H1 (cell line): ENCODE results near the gene NRXN3. TPM values are rescaled to one million over a fixed set of nuclear protein-coding genes. Genes with fewer than 3 reads are reported as not detected.

Experiments used
- CTCF ChIA-PET: fragments of 300-600 bp; sonication (Branson Sonifier 250); formaldehyde crosslinking; loops from one replicate; lab custom pipeline; 2021; ENCODE audit not compliant: partially characterized antibody; lab: Charles Lee
- POLR2A ChIA-PET: fragments of 300-600 bp; sonication (Branson Sonifier 250); formaldehyde crosslinking; loops from one replicate; lab custom pipeline; 2021; ENCODE audit warnings: inconsistent platforms; ENCODE audit not compliant: partially characterized antibody; lab: Charles Lee
- DNase-seq, 2 experiments: peaks; one replicate each; pipeline versions ENCODE4 v3.0.0 to v3.0.0-alpha.2; 2010 to 2022; ENCODE audit warnings: low spot score in 2 of 2, low read depth in 1 of 2, mixed read lengths in 1 of 2
- FAIRE-seq: peaks from 2 replicates; lab custom pipeline; 2011; peaks lifted over from hg19 to GRCh38; lab: Jason Lieb, UNC
- H2AFZ ChIP-seq: 2 replicates; pipeline ENCODE4 v1.8.1; 2012; ENCODE audit warnings: low read length, inconsistent platforms
- H2AK5ac ChIP-seq: 2 replicates; pipeline ENCODE4 v1.6.1; 2013; ENCODE audit warnings: low read depth, low read length
- H2BK120ac ChIP-seq: replicated peaks from 2 replicates; pipeline ENCODE3; 2013; ENCODE audit warnings: low read depth, low read length, inconsistent platforms
- H2BK12ac ChIP-seq: 2 replicates; pipeline ENCODE4 v1.6.1; 2013; ENCODE audit warnings: low read depth, low read length
- H2BK15ac ChIP-seq: 2 replicates; pipeline ENCODE4 v1.6.1; 2013; ENCODE audit warnings: low read length
- H2BK20ac ChIP-seq: 2 replicates; pipeline ENCODE4 v1.6.1; 2013; ENCODE audit warnings: low read length
- H2BK5ac ChIP-seq: 2 replicates; pipeline ENCODE4 v1.6.1; 2013; ENCODE audit warnings: low read depth, low read length
- H3K14ac ChIP-seq: 2 replicates; pipeline ENCODE4 v1.6.1; 2013; ENCODE audit warnings: inconsistent platforms; ENCODE audit not compliant: insufficient read length
- H3K18ac ChIP-seq: 2 replicates; pipeline ENCODE4 v1.6.1; 2013; ENCODE audit warnings: low read length; ENCODE audit errors: extremely low read depth
- H3K23ac ChIP-seq: 2 replicates; pipeline ENCODE4 v1.6.1; 2013; ENCODE audit warnings: inconsistent platforms; ENCODE audit not compliant: insufficient read length
- H3K23me2 ChIP-seq: 2 replicates; pipeline ENCODE4 v1.6.1; 2013; ENCODE audit warnings: low read depth, low read length
- H3K27ac ChIP-seq: 2 replicates; pipeline ENCODE4 v1.6.1; 2011; ENCODE audit warnings: low read depth, low read length, inconsistent platforms
- H3K27me3 ChIP-seq, 4 experiments: replicated peaks in 1 of 4; 1 replicate in 1 of 4; 2 replicates in 3 of 4; pipeline versions ENCODE4 v1.6.1 to v1.8.1; 2011 to 2013; ENCODE audit warnings: low read length in 3 of 4, mild to moderate bottlenecking in 3 of 4, inconsistent platforms in 2 of 4, mixed read lengths in 2 of 4, moderate library complexity in 1 of 4; ENCODE audit not compliant: control insufficient read depth in 3 of 4, insufficient read depth in 3 of 4; ENCODE audit errors: extremely low read depth in 1 of 4
- H3K36me3 ChIP-seq, 4 experiments: 2 replicates each; pipeline versions ENCODE4 v1.6.1 to v1.8.1; 2011 to 2013; ENCODE audit warnings: mild to moderate bottlenecking in 4 of 4, low read length in 3 of 4, moderate library complexity in 2 of 4, control low read depth in 1 of 4, inconsistent platforms in 1 of 4; ENCODE audit not compliant: insufficient read depth in 4 of 4, control insufficient read depth in 2 of 4
- H3K4ac ChIP-seq: replicated peaks from 2 replicates; pipeline ENCODE3; 2013; ENCODE audit warnings: low read length, low read depth, mixed read lengths, inconsistent platforms; ENCODE audit not compliant: insufficient read length
- H3K4me1 ChIP-seq, 4 experiments: replicated peaks in 1 of 4; 1 replicate in 1 of 4; 2 replicates in 3 of 4; pipeline versions ENCODE4 v1.6.1 to v1.8.1; 2011 to 2013; ENCODE audit warnings: low read length in 3 of 4, inconsistent platforms in 2 of 4, mixed read lengths in 1 of 4; ENCODE audit not compliant: insufficient read depth in 4 of 4, control insufficient read depth in 3 of 4
- H3K4me2 ChIP-seq, 2 experiments: 2 replicates each; pipeline versions ENCODE4 v1.6.1 to v1.8.1; 2011 to 2013; ENCODE audit warnings: low read depth in 2 of 2, low read length in 2 of 2, control low read depth in 1 of 2, inconsistent platforms in 1 of 2, mild to moderate bottlenecking in 1 of 2; ENCODE audit not compliant: insufficient read depth in 1 of 2
- H3K4me3 ChIP-seq, 4 experiments: fragments of 200-600, 300-600 bp in 1 of 4; sonication (generic), shearing (Covaris generic), sonication (Bioruptor Twin) in 1 of 4; 2 replicates each; pipeline versions ENCODE4 v1.5.1 to v1.8.1; 2011 to 2016; ENCODE audit warnings: low read length in 4 of 4, low read depth in 3 of 4, control low read depth in 2 of 4, inconsistent platforms in 2 of 4, mild to moderate bottlenecking in 2 of 4, mixed read lengths in 1 of 4, moderate library complexity in 1 of 4; ENCODE audit not compliant: insufficient read depth in 2 of 4; ENCODE audit errors: extremely low read depth in 1 of 4
- H3K56ac ChIP-seq: replicated peaks from 2 replicates; pipeline ENCODE3; 2013; ENCODE audit warnings: low read depth, mild to moderate bottlenecking, mixed read lengths, low read length, inconsistent platforms; ENCODE audit not compliant: insufficient read length
- H3K79me1 ChIP-seq: 2 replicates; pipeline ENCODE4 v1.6.1; 2013; ENCODE audit warnings: low read depth, low read length, control low read depth
- H3K79me2 ChIP-seq, 2 experiments: 2 replicates each; pipeline versions ENCODE4 v1.6.1 to v1.8.1; 2012 to 2013; ENCODE audit warnings: low read length in 2 of 2, mild to moderate bottlenecking in 2 of 2, inconsistent platforms in 1 of 2; ENCODE audit not compliant: insufficient read depth in 2 of 2, control insufficient read depth in 1 of 2
- H3K9ac ChIP-seq, 4 experiments: replicated peaks in 1 of 4; 1 replicate in 1 of 4; 2 replicates in 3 of 4; pipeline versions ENCODE4 v1.6.1 to v1.8.1; 2011 to 2013; ENCODE audit warnings: low read depth in 3 of 4, low read length in 3 of 4, control low read depth in 2 of 4, mild to moderate bottlenecking in 2 of 4, moderate library complexity in 2 of 4, inconsistent platforms in 1 of 4; ENCODE audit errors: extremely low read depth in 1 of 4
- H3K9me3 ChIP-seq, 2 experiments: 2 replicates each; pipeline versions ENCODE4 v1.6.1 to v1.8.1; 2012 to 2013; ENCODE audit warnings: mild to moderate bottlenecking in 2 of 2, moderate library complexity in 2 of 2, control low read depth in 1 of 2, inconsistent platforms in 1 of 2, low read depth in 1 of 2, low read length in 1 of 2, mixed read lengths in 1 of 2; ENCODE audit not compliant: insufficient read depth in 2 of 2
- H4K20me1 ChIP-seq, 2 experiments: replicated peaks in 1 of 2; 2 replicates each; pipeline versions ENCODE3 to v1.8.1; 2011 to 2013; ENCODE audit warnings: inconsistent platforms in 2 of 2, low read length in 2 of 2, mild to moderate bottlenecking in 1 of 2; ENCODE audit not compliant: insufficient read depth in 2 of 2, control insufficient read depth in 1 of 2
- H4K5ac ChIP-seq: 2 replicates; pipeline ENCODE4 v1.6.1; 2013; ENCODE audit warnings: low read length, low read depth, mixed read lengths, inconsistent platforms; ENCODE audit not compliant: insufficient read length
- H4K8ac ChIP-seq: 2 replicates; pipeline ENCODE4 v1.8.0; 2013; ENCODE audit warnings: mild to moderate bottlenecking, moderate library complexity, low read length, inconsistent platforms; ENCODE audit not compliant: insufficient read depth; ENCODE audit errors: extremely low read depth
- H4K91ac ChIP-seq: replicated peaks from 2 replicates; pipeline ENCODE3; 2013; ENCODE audit warnings: low read length, mixed read lengths, inconsistent platforms; ENCODE audit not compliant: insufficient read length
- BACH1 ChIP-seq: IDR thresholded peaks from 2 replicates; pipeline ENCODE4 v1.6.1; 2012; ENCODE audit warnings: low read length, improper control_type of control experiment
- CEBPB ChIP-seq: IDR thresholded peaks from 2 replicates; pipeline ENCODE4 v1.6.1; 2012; ENCODE audit warnings: low read depth, low read length
- CHD1 ChIP-seq: IDR thresholded peaks from 2 replicates; pipeline ENCODE4 v1.6.1; 2012; ENCODE audit warnings: low read depth, low read length, improper control_type of control experiment
- CTBP2 ChIP-seq: IDR thresholded peaks from 2 replicates; pipeline ENCODE4 v1.7.0; 2011; ENCODE audit warnings: borderline replicate concordance, mild to moderate bottlenecking, moderate library complexity, mixed read lengths, low read length; ENCODE audit not compliant: insufficient read depth, insufficient read length
- GABPA ChIP-seq: IDR thresholded peaks from 2 replicates; pipeline ENCODE4 v1.6.1; 2011; ENCODE audit warnings: mild to moderate bottlenecking, low read length, moderate library complexity, borderline replicate concordance; ENCODE audit not compliant: insufficient read depth
- JUN ChIP-seq: IDR thresholded peaks from 2 replicates; pipeline ENCODE4 v1.6.1; 2011; ENCODE audit warnings: low read depth, mild to moderate bottlenecking, improper control_type of control experiment, low read length
- KDM1A ChIP-seq: fragments of 200-600, 300-600 bp; sonication (generic); IDR thresholded peaks from 2 replicates; pipeline ENCODE4 v1.7.1; 2016; ENCODE audit warnings: mild to moderate bottlenecking, low read length, borderline replicate concordance
- POLR2A ChIP-seq, 2 experiments: IDR thresholded peaks; 1 replicate in 1 of 2; 2 replicates in 1 of 2; pipeline ENCODE4 v1.6.1; 2011; ENCODE audit warnings: low read depth in 2 of 2, low read length in 2 of 2, mild to moderate bottlenecking in 2 of 2; ENCODE audit errors: control extremely low read depth in 1 of 2
- SAP30 ChIP-seq: fragments of 300-600 bp; sonication (generic); IDR thresholded peaks from 2 replicates; pipeline ENCODE4 v1.7.1; 2012; ENCODE audit warnings: low read length, moderate library complexity, mild to moderate bottlenecking, inconsistent platforms; ENCODE audit not compliant: insufficient read depth, insufficient replicate concordance
- SIN3A ChIP-seq, 2 experiments: IDR thresholded peaks in 1 of 2; conservative IDR thresholded peaks in 1 of 2; 2 replicates each; pipeline ENCODE4 v1.6.1; 2011 to 2012; ENCODE audit warnings: low read length in 2 of 2, improper control_type of control experiment in 1 of 2, low read depth in 1 of 2, mild to moderate bottlenecking in 1 of 2
- SP4 ChIP-seq: IDR thresholded peaks from 2 replicates; pipeline ENCODE4 v1.6.1; 2012; ENCODE audit warnings: low read length, inconsistent platforms
- TCF12 ChIP-seq: IDR thresholded peaks from 2 replicates; pipeline ENCODE4 v1.6.1; 2011; ENCODE audit warnings: low read depth, mild to moderate bottlenecking, low read length
- ZNF274 ChIP-seq: IDR thresholded peaks from 2 replicates; pipeline ENCODE4 v1.7.0; 2012; ENCODE audit warnings: low read length, borderline replicate concordance; ENCODE audit errors: extremely low read depth
- WGBS, 2 experiments: shearing (Covaris generic) in 1 of 2; methylation state at CpG; one replicate each; pipeline versions ENCODE4 v1.1.6 to v1.1.7; 2013 to 2015; ENCODE audit warnings: low lambda C conversion rate in 2 of 2, mixed read lengths in 2 of 2, inconsistent platforms in 1 of 2, low coverage in 1 of 2, missing lambda C conversion rate in 1 of 2; ENCODE audit not compliant: insufficient replicate concordance in 2 of 2, insufficient coverage in 1 of 2, insufficient read length in 1 of 2; ENCODE audit errors: extremely low coverage in 1 of 2, missing lambda C conversion rate in 1 of 2; 5-methylcytosine and 5-hydroxymethylcytosine counted together
- polyA plus RNA-seq, 7 experiments: library from polyadenylated mRNA; depleted of rRNA in 3 of 7; stranded (reverse) in 5 of 7; unstranded in 2 of 7; fragments of >200 nt in 5 of 7; fragments of 200-250 nt in 2 of 7; gene quantifications; 1 replicate in 5 of 7; 2 replicates in 1 of 7; 4 replicates in 1 of 7; pipeline versions ENCODE4 v1.2.1 to v1.2.3, GENCODE V29; 2011 to 2013; ENCODE audit warnings: missing spikeins in 2 of 7, mixed read lengths in 2 of 7
- total RNA-seq: library from RNA; stranded (reverse); fragmentation: NEBNext Ultra II Directional; extraction: Animal tissue kit (Norgen Biotek cat#: 25700); gene quantifications from 2 replicates; pipeline ENCODE4 v1.2.1, GENCODE V29; 2021
- TF ChIP-seq, protein P1 (sequence below): IDR thresholded peaks from 2 replicates; pipeline ENCODE4 v1.6.1; 2012; ENCODE audit warnings: inconsistent platforms

NRXN3 gene
- total and polyA plus RNA-seq, 2 of the 8 experiments (the other 6 are each of a cell fraction or from before 2014, with no cell fraction given) = 2.6 to 4.1 TPM

DNA sequence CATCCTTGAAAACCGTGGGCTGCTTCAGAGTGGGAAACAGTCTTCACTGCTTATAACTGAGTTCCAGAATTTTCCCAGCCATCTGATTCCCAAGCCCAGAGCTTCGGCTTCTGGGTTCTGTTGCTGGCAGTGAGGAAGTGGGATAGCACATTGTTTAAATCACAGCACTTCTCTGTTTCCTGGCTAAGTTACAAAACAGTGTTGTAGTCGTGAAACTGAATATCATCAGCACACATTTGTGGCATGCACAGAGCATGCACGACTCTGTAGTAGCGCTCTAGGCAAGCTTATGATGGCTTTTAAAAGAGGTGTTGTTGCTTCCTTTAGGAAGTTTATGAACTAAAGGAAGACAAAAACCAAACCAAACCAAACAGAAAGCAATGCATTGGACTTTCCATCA is 1005.5 kb downstream of the NRXN3 start:
- Histone ChIP-seq H3K56ac (no peak overlapping the region), H2AK5ac (no peak overlapping the region), H4K5ac (no peak overlapping the region), H4K20me1 (no peaks in the 10 kb centered on the region), H2BK120ac (no peak overlapping the region), H3K9ac (no peak overlapping the region), H3K4me3 (no peak overlapping the region), H3K4me1 (no peaks in the 10 kb centered on the region), H3K79me1 (no peaks in the 10 kb centered on the region), H2AFZ (no peak overlapping the region), H4K91ac (no peak overlapping the region), H3K27ac (no peak overlapping the region), H2BK20ac (no peak overlapping the region), H3K9me3 (no peaks in the 10 kb centered on the region), H3K14ac (no peak overlapping the region), H3K4me2 (no peak overlapping the region), H3K18ac (no peak overlapping the region), H2BK5ac (no peak overlapping the region), H3K23ac (no peak overlapping the region), H4K8ac (no peak overlapping the region), H2BK15ac (no peak overlapping the region), H3K27me3 (peaks cover 0 to 1% (median 0%) of the 10 kb centered on the region in 4 experiments; a peak in 1 of 7 replicates), H3K79me2 (no peaks in the 10 kb centered on the region), H2BK12ac (no peak overlapping the region), H3K4ac (no peak overlapping the region), H3K23me2 (no peaks in the 10 kb centered on the region; the same call in 1 of the 2 replicates), H3K36me3 (no peaks in the 10 kb centered on the region)
- WGBS, 2 experiments = 90% methylated on average over 5 of the region's 5 CpGs; no CpG with 5 or more reads in 1 of the 2 experiments
- POLR2A ChIA-PET = no interaction called here
- DNase-seq (no peak), FAIRE-seq (no peak)
- CTCF ChIA-PET = interaction anchor here (0.5 kb wide), 1 partner anchor 403 kb away, joined by 3 read pairs; no protein-coding TSS in a partner anchor
- TF ChIP-seq SAP30 = no peak
- no peak for TF ChIP-seq BACH1
- no peak for TF ChIP-seq JUN
- no peak for TF ChIP-seq SP4
- TF ChIP-seq SIN3A (conservative IDR thresholded peaks at IDR 0.05 in 1 of 2, IDR thresholded peaks at IDR 0.05 in 1 of 2; ENCODE audit: low read depth in 1 of 2, low read length in 2 of 2) = no peak
- no peak for TF ChIP-seq CTBP2
- TF ChIP-seq, protein P1, sequence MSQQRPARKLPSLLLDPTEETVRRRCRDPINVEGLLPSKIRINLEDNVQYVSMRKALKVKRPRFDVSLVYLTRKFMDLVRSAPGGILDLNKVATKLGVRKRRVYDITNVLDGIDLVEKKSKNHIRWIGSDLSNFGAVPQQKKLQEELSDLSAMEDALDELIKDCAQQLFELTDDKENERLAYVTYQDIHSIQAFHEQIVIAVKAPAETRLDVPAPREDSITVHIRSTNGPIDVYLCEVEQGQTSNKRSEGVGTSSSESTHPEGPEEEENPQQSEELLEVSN = no peak
- no peak for TF ChIP-seq CEBPB
- no peak for TF ChIP-seq ZNF274
- no peak for TF ChIP-seq POLR2A (IDR thresholded peaks at IDR 0.05; ENCODE audit: control extremely low read depth in 1 of 2, low read depth in 2 of 2, low read length in 2 of 2)
- no peak for TF ChIP-seq TCF12
- no peak for TF ChIP-seq GABPA
- TF ChIP-seq CHD1 = no peak
- no peak for TF ChIP-seq KDM1A
